Nephron (organoid): ENCODE results near the gene CLASP2.

Source experiments
- H3K27ac Mint-ChIP-seq, 3 experiments: 2 replicates each; pipeline ENCODE4 v1.8.0; 2020; ENCODE audit warnings: mixed read lengths in 3 of 3, mild to moderate bottlenecking in 2 of 3, moderate library complexity in 1 of 3
- H3K27me3 Mint-ChIP-seq: 2 replicates; pipeline ENCODE4 v1.8.0; 2021; ENCODE audit warnings: low read depth, mild to moderate bottlenecking, moderate library complexity, mixed read lengths
- H3K36me3 Mint-ChIP-seq: 2 replicates; pipeline ENCODE4 v1.8.0; 2020; ENCODE audit warnings: low read depth, mixed read lengths
- H3K4me1 Mint-ChIP-seq: 2 replicates; pipeline ENCODE4 v1.8.0; 2020; ENCODE audit warnings: mixed read lengths
- H3K4me3 Mint-ChIP-seq, 3 experiments: 2 replicates each; pipeline ENCODE4 v1.8.0; 2020; ENCODE audit warnings: mild to moderate bottlenecking in 3 of 3, mixed read lengths in 3 of 3, moderate library complexity in 2 of 3
- H3K9me3 Mint-ChIP-seq: 2 replicates; pipeline ENCODE4 v1.8.0; 2020; ENCODE audit warnings: mixed read lengths
- TF ChIP-seq, protein P1 (sequence below), 3 experiments: fragments of 200-600 bp; sonication (generic); IDR thresholded peaks; one replicate each; pipeline ENCODE4 v1.5.0; 2021; ENCODE audit warnings: antibody characterized with exemption in 3 of 3; ENCODE audit not compliant: unreplicated experiment in 3 of 3

The CLASP2 gene

GRCh38 chr3:33706056-33706455 is 12.0 kb downstream of the CLASP2 start:
- peaks cover 80% of the 10 kb centered on the region for H3K36me3 Mint-ChIP-seq
- H3K27ac Mint-ChIP-seq, result no peak overlapping the region
- TF ChIP-seq, protein P1, sequence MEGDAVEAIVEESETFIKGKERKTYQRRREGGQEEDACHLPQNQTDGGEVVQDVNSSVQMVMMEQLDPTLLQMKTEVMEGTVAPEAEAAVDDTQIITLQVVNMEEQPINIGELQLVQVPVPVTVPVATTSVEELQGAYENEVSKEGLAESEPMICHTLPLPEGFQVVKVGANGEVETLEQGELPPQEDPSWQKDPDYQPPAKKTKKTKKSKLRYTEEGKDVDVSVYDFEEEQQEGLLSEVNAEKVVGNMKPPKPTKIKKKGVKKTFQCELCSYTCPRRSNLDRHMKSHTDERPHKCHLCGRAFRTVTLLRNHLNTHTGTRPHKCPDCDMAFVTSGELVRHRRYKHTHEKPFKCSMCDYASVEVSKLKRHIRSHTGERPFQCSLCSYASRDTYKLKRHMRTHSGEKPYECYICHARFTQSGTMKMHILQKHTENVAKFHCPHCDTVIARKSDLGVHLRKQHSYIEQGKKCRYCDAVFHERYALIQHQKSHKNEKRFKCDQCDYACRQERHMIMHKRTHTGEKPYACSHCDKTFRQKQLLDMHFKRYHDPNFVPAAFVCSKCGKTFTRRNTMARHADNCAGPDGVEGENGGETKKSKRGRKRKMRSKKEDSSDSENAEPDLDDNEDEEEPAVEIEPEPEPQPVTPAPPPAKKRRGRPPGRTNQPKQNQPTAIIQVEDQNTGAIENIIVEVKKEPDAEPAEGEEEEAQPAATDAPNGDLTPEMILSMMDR (IDR thresholded peaks at IDR 0.05; ENCODE audit: unreplicated experiment in 3 of 3), result no peak
- H3K9me3 Mint-ChIP-seq, result peaks cover 57% of the 10 kb centered on the region
- no peaks in the 10 kb centered on the region for H3K27me3 Mint-ChIP-seq
- no peaks in the 10 kb centered on the region for H3K4me1 Mint-ChIP-seq
- H3K4me3 Mint-ChIP-seq, result no peak overlapping the region

DNA sequence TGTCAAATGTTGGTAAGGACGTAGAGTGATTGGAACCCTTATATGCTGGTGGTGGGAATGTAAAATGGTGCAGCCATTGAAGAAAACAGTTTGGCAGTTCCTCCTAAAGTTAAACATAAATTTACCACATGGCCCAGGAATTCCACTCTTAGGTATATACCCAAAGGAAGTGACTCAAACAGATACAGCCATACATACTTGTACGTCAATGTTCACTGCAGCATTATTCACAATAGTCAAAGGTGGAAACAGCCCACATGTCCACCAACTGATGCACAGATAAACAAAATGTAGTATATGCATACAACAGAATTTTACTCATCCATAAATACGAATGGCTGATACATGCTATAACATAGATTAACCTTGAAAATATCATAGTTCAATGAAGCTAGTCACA is 13.2 kb downstream of the CLASP2 start:
- TF ChIP-seq, protein P1 (IDR thresholded peaks at IDR 0.05; ENCODE audit: unreplicated experiment in 3 of 3), result no peak
- Mint-ChIP-seq H3K36me3 (peaks cover 85% of the 10 kb centered on the region), H3K9me3 (peaks cover 58% of the 10 kb centered on the region), H3K4me3 (no peak overlapping the region), H3K27me3 (no peaks in the 10 kb centered on the region), H3K4me1 (no peaks in the 10 kb centered on the region), H3K27ac (no peak overlapping the region)

DNA sequence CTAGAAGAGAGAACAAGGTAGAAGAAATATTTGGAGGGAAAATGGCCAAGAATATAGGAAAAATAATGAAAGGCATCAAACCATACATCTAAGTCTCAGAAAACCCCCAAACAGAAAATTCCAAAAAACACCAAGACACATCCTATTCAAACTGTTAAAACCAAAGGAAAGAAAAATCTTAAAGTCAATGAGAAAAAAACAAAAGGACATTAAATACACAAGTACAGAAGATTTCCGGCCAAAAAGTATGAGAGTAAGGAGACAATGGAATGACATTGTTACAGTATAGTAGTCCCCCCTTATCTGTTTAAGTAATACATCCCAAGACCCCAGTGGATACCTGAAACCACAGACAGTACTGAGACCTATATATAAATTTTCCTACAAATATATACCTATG is 18.8 kb downstream of the CLASP2 start:
- Mint-ChIP-seq H3K27me3 (no peaks in the 10 kb centered on the region), H3K4me3 (no peak overlapping the region), H3K9me3 (peaks cover 50% of the 10 kb centered on the region), H3K4me1 (no peaks in the 10 kb centered on the region), H3K27ac (no peak overlapping the region), H3K36me3 (peaks cover 67% of the 10 kb centered on the region)
- TF ChIP-seq, protein P1 (IDR thresholded peaks at IDR 0.05; ENCODE audit: unreplicated experiment in 3 of 3), result no peak

DNA sequence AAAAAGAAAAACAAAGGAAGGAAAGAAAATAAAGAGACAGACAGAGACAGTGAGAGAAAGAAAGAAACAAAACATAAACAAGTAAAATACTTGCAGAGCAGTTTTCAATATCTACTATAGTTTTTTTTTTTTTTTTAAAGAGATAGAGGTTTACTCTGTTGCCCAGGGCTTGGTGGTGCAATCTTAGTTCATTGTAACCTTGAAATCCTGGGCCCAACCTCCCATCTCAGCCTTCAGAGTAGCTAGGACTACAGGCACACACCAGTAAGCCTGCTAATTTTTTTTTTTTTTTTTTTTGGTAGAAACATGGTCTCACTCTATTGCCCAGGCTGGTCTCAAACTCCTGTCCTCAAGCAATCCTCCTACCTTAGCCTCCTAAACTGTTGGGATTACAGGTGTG is 23.1 kb downstream of the CLASP2 start:
- Mint-ChIP-seq H3K9me3 (peaks cover 14% of the 10 kb centered on the region), H3K4me3 (no peak overlapping the region), H3K27me3 (no peaks in the 10 kb centered on the region), H3K4me1 (no peaks in the 10 kb centered on the region), H3K36me3 (peaks cover 38% of the 10 kb centered on the region), H3K27ac (no peak overlapping the region)
- TF ChIP-seq, protein P1 (IDR thresholded peaks at IDR 0.05; ENCODE audit: unreplicated experiment in 3 of 3), result no peak

DNA sequence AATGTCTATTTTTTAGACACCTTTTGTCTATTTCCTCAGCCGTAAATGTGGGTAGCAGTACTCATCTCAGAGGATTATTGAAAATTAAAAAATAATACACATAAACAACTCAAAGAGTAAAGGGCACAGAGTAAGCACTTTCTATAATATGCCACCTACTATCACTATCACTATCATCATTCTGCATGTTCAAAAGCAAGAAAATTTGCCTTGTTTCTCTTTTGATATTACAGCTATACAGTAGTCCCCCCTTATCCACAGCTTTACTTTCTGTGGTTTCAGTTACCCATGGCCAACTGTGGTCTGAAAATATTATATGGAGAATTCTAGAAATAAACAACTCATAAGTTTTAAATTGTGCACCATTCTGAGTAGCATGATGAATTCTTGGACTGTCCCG is 27.7 kb downstream of the CLASP2 start:
- no peak overlapping the region for H3K4me3 Mint-ChIP-seq
- H3K4me1 Mint-ChIP-seq, result no peaks in the 10 kb centered on the region
- TF ChIP-seq, protein P1 (IDR thresholded peaks at IDR 0.05; ENCODE audit: unreplicated experiment in 3 of 3), result no peak
- peaks cover 26% of the 10 kb centered on the region for H3K36me3 Mint-ChIP-seq
- H3K27me3 Mint-ChIP-seq, result no peaks in the 10 kb centered on the region
- H3K27ac Mint-ChIP-seq, result no peak overlapping the region
- H3K9me3 Mint-ChIP-seq, result no peaks in the 10 kb centered on the region

- H3K27ac Mint-ChIP-seq, result no peak overlapping the region
- H3K36me3 Mint-ChIP-seq, result peaks cover 30% of the 10 kb centered on the region
- no peaks in the 10 kb centered on the region for H3K4me1 Mint-ChIP-seq
- H3K4me3 Mint-ChIP-seq, result no peak overlapping the region
- H3K9me3 Mint-ChIP-seq, result no peaks in the 10 kb centered on the region
- H3K27me3 Mint-ChIP-seq, result no peaks in the 10 kb centered on the region
- TF ChIP-seq, protein P1 (IDR thresholded peaks at IDR 0.05; ENCODE audit: unreplicated experiment in 3 of 3), result no peak
Measured at GRCh38 chr3:33687406-33688010, 30.5 kb downstream of the CLASP2 start.
